Bronchial epithelial cell (primary cell): ENCODE data around the gene RAPGEF1. TPM values are rescaled to one million over a fixed set of nuclear protein-coding genes. Genes with fewer than 3 reads are reported as not detected.
"Not testable (repeated sequence)": the region's sequence is repeated elsewhere in the genome, so short reads cannot be mapped to it uniquely, and the experiment has no call there.

Experiments used
- DNase-seq: peaks from one replicate; pipeline ENCODE4 v3.0.0-alpha.2; 2010; ENCODE audit warnings: low read depth
- FAIRE-seq: peaks from 2 replicates; lab custom pipeline; 2011; peaks lifted over from hg19 to GRCh38; lab: Jason Lieb, UNC
- H3K27me3 ChIP-seq: 2 replicates; pipeline ENCODE4 v1.5.1; 2011; ENCODE audit warnings: low read length; ENCODE audit not compliant: control insufficient read depth, insufficient read depth
- H3K36me3 ChIP-seq: 2 replicates; pipeline ENCODE4 v1.5.1; 2011; ENCODE audit warnings: low read length; ENCODE audit not compliant: control insufficient read depth, insufficient read depth
- H3K4me3 ChIP-seq: 2 replicates; pipeline ENCODE4 v1.5.1; 2011; ENCODE audit warnings: mild to moderate bottlenecking, low read depth, low read length, control low read depth
- total RNA-seq: library from RNA; depleted of rRNA; stranded (reverse); fragments of >200 nt; gene quantifications from 2 replicates; pipeline ENCODE4 v1.2.1, GENCODE V29; 2014
- TF ChIP-seq, protein P1 (sequence below): IDR thresholded peaks from 2 replicates; pipeline ENCODE4 v1.5.1; 2011; ENCODE audit warnings: mild to moderate bottlenecking, moderate library complexity, low read length, control low read depth, inconsistent platforms; ENCODE audit not compliant: insufficient read depth, severe bottlenecking

RAPGEF1 gene
- total RNA-seq, 1 donor from 2014 or later: 19.2 TPM

- Histone ChIP-seq H3K36me3 (no peaks in the 10 kb centered on the region), H3K27me3 (no peaks in the 10 kb centered on the region), H3K4me3 (no peak overlapping the region)
- TF ChIP-seq, protein P1, sequence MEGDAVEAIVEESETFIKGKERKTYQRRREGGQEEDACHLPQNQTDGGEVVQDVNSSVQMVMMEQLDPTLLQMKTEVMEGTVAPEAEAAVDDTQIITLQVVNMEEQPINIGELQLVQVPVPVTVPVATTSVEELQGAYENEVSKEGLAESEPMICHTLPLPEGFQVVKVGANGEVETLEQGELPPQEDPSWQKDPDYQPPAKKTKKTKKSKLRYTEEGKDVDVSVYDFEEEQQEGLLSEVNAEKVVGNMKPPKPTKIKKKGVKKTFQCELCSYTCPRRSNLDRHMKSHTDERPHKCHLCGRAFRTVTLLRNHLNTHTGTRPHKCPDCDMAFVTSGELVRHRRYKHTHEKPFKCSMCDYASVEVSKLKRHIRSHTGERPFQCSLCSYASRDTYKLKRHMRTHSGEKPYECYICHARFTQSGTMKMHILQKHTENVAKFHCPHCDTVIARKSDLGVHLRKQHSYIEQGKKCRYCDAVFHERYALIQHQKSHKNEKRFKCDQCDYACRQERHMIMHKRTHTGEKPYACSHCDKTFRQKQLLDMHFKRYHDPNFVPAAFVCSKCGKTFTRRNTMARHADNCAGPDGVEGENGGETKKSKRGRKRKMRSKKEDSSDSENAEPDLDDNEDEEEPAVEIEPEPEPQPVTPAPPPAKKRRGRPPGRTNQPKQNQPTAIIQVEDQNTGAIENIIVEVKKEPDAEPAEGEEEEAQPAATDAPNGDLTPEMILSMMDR: no peak
- FAIRE-seq (no peak), DNase-seq (no peak)
These were observed 51.5 kb downstream of the RAPGEF1 start for GRCh38 chr9:131688377-131688776.

DNA sequence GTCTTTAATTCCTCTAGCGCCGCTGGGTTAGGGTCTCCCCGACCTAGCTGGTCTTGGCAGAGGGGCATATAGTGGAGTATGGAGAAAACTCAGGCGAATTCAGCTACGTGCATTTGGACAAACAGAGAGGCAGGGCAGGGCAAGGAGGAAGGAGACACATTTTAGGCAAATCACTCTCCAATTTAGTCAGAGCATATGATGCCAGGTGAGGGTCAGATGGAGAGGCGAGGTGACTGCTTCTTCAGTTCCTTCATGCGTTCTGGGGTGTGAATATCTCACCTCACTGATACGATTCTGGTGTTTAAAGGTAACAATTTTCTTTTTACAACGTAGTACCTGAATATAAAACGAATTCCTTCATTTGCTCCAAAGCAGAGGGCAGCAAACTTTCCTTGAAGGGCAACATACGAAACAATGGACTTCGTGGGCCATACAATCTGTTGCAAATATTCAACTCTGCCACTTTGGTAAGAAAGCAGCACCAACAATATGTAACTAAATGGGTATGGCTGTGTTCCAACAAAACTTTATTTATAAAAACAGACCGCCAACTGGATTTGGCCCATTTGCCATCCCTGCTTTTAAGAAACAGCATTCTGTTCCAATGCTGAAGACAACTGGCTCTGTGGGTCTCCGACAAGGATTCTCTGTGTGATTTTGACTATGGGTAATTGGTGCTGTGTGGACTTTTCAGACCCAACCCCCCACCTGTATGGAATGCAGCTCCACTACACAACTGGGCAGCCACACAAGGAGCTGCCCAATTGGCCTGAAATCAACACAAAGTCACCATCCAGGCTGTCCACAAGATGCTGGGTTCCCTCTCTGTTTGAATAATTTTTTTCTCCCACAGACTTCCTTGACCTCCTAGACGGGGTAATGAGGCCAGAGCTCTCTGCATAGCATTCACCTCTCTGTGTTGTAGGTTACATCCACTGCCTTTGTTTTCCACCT lies 53.8 kb downstream of the RAPGEF1 start:
- DNase-seq (no peak), FAIRE-seq (no peak)
- H3K27me3 ChIP-seq: no peaks in the 10 kb centered on the region
- no peak overlapping the region for H3K4me3 ChIP-seq
- no peaks in the 10 kb centered on the region for H3K36me3 ChIP-seq
- TF ChIP-seq, protein P1: no peak

GRCh38 chr9:131683094-131683493 lies 56.8 kb downstream of the RAPGEF1 start:
- H3K4me3 ChIP-seq, DNase-seq, H3K27me3 ChIP-seq, FAIRE-seq, H3K36me3 ChIP-seq: not testable (repeated sequence)

GRCh38 chr9:131682261-131682660 lies 57.6 kb downstream of the RAPGEF1 start:
- DNase-seq (no peak), FAIRE-seq (no peak)
- no peaks in the 10 kb centered on the region for H3K36me3 ChIP-seq
- no peak overlapping the region for H3K4me3 ChIP-seq
- H3K27me3 ChIP-seq: no peaks in the 10 kb centered on the region
- TF ChIP-seq, protein P1: no peak

GRCh38 chr9:131681826-131682225 lies 58.0 kb downstream of the RAPGEF1 start:
- not testable (repeated sequence) for H3K27me3 ChIP-seq, H3K4me3 ChIP-seq, FAIRE-seq, H3K36me3 ChIP-seq, DNase-seq

DNA sequence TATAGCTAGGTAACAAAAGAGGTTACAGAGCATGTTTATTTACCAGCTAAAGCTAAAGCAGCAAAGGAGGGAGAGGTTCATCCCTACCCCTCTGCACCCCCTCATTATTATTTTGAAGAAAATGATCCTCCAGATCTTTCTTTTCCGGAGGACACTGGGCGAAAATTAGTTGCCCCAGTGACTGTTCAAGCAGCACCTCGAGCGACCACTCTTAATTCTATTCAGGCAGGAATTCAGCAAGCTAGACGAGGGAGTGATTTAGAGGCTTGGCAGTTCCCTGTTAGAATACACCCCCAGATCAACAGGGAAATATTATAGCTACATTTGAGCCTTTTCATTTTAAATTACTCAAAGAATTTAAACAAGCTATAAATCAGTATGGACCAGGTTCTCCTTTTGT lies 58.8 kb downstream of the RAPGEF1 start:
- not testable (repeated sequence) for FAIRE-seq

DNA sequence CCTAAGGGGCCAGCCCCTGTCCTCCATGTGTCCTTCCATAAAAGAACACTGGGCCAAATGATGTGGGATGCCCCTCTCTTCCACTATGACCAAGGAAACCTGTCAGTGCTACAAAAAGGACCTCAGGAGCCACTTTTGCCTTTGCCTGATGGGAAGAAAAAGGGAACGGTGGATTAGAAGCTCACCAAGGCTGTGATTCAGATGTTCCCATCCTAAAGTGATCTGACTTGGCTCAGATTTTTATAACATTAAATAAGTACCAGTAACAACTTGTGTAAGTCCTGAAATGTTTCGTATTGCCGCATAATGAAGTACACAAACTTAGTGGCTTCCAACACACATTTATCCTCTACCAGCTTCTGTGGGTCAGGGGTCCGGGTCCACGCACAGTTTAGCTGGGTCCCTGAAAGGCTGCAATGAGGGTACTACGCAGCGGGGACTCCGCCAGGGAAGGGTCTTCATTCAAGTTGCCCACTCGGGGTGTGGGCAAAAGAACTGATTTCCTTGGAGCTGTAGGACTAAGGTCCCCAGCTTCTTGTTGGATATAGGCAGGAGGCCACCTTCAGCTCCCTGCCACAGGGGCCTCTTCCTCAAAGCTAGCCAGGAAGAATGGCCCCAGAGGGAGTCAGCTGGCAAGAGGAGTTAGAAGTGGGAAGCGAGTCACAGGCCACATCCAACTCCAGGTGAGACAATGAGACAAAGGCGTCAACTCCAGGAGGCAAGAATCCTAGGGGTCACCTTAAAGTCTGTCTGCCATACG lies 60.4 kb downstream of the RAPGEF1 start:
- H3K36me3 ChIP-seq: no peaks in the 10 kb centered on the region
- no peak overlapping the region for H3K4me3 ChIP-seq
- TF ChIP-seq, protein P1: no peak
- H3K27me3 ChIP-seq: no peaks in the 10 kb centered on the region
- DNase-seq: no peak
- no peak for FAIRE-seq

More for the DNA sequence above, 58.8 kb downstream of the RAPGEF1 start:
- DNase-seq, H3K4me3 ChIP-seq, H3K27me3 ChIP-seq, H3K36me3 ChIP-seq: not testable (repeated sequence)
